DOHH2 (cell line): ENCODE results near the gene ZSWIM6.

Source experiments
- EZH2phosphoT487 ChIP-seq: fragments of 200-600 bp; sonication (generic); IDR thresholded peaks from 2 replicates; pipeline ENCODE4 v1.6.1; 2017; ENCODE audit warnings: borderline replicate concordance, mild to moderate bottlenecking, antibody characterized with exemption, low read length, moderate library complexity, mixed read lengths
- TF ChIP-seq, protein P1 (sequence below): fragments of 200-600 bp; sonication (generic); IDR thresholded peaks from one replicate; pipeline ENCODE4 v1.5.1; 2014; ENCODE audit warnings: antibody characterized with exemption, mild to moderate bottlenecking, low read depth, low read length; ENCODE audit not compliant: poor library complexity, severe bottlenecking

DNA sequence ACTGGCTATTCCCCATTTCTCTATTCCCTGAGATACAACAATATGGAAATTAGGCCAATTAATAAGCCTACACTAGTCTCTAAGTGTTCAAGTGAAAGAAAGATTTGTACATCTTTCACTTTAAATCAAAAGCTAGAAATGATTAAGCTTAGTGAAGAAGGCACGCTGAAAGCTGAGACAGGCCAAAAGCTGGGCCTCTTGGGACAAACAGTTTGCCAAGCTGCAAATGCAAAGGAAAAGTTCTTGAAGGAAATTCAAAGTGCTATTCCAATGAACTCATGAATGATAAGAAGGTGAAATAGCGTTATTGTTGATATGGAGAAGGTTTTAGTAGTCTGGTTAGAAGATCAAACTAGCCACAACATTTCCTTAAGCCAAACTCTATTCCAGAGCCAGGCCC lies 256.2 kb downstream of the ZSWIM6 start:
- TF ChIP-seq, protein P1, sequence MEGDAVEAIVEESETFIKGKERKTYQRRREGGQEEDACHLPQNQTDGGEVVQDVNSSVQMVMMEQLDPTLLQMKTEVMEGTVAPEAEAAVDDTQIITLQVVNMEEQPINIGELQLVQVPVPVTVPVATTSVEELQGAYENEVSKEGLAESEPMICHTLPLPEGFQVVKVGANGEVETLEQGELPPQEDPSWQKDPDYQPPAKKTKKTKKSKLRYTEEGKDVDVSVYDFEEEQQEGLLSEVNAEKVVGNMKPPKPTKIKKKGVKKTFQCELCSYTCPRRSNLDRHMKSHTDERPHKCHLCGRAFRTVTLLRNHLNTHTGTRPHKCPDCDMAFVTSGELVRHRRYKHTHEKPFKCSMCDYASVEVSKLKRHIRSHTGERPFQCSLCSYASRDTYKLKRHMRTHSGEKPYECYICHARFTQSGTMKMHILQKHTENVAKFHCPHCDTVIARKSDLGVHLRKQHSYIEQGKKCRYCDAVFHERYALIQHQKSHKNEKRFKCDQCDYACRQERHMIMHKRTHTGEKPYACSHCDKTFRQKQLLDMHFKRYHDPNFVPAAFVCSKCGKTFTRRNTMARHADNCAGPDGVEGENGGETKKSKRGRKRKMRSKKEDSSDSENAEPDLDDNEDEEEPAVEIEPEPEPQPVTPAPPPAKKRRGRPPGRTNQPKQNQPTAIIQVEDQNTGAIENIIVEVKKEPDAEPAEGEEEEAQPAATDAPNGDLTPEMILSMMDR = no peak
- TF ChIP-seq EZH2phosphoT487 = no peak
